ENCODE results near the gene WDR75. TPM values are rescaled to one million over a fixed set of nuclear protein-coding genes. Genes with fewer than 3 reads are reported as not detected.

WDR75 gene
- total and polyA plus RNA-seq, 2 donors (not counting 3 experiments of a cell fraction or from before 2014, with no cell fraction given): 17.4 to 44.8 TPM

- Histone ChIP-seq H3K4me2 (ENCODE audit: insufficient read depth, low read length) (no peak overlapping the region), H3K4me3 (replicated peaks in 1 of 3; ENCODE audit: insufficient read depth in 1 of 3, low read depth in 1 of 3, low read length in 3 of 3) (no peak overlapping the region), H3K79me2 (ENCODE audit: control insufficient read depth, insufficient read depth, low read length) (no peaks in the 10 kb centered on the region), H3K9ac (replicated peaks; ENCODE audit: extremely low read depth, insufficient read depth, low read length) (no peak overlapping the region), H2AFZ (ENCODE audit: low read depth, low read length) (no peak overlapping the region), H3K4me1 (ENCODE audit: control insufficient read depth, extremely low read depth, insufficient read depth, low read length) (peaks cover 4% of the 10 kb centered on the region), H3K9me3 (replicated peaks; ENCODE audit: control insufficient read depth, insufficient read depth, low read length) (no peaks in the 10 kb centered on the region), H4K20me1 (replicated peaks; ENCODE audit: control insufficient read depth, extremely low read depth, insufficient read depth, low read length) (no peaks in the 10 kb centered on the region), H3K27me3 (ENCODE audit: control insufficient read depth in 2 of 2, insufficient read depth in 2 of 2, low read length in 2 of 2) (no peaks in the 10 kb centered on the region), H3K9me1 (replicated peaks; ENCODE audit: control insufficient read depth, extremely low read depth, insufficient read depth, low read length) (no peaks in the 10 kb centered on the region), H3K27ac (ENCODE audit: insufficient read depth, low read depth, low read length) (no peak overlapping the region), H3K36me3 (ENCODE audit: control insufficient read depth in 2 of 2, extremely low read depth in 1 of 2, insufficient read depth in 2 of 2, low read length in 2 of 2) (no peaks in the 10 kb centered on the region)
- ChIA-PET POLR2A (no interaction called here), CTCF (interaction anchor here (1.5 to 2.1 kb wide), 2 partner anchors 9 to 10 kb away, joined by 3 to 9 read pairs; no protein-coding TSS in a partner anchor)
- BruUV-seq (replicated peaks): no TSS peak
- FAIRE-seq (no peak), DNase-seq (ENCODE audit: low read depth, low spot score) (no peak)
- intact Hi-C loops (cut with micrococcal nuclease) (no loop called here), dilution Hi-C loops (cut with MboI; ENCODE audit: extremely low pct_ligation_motif_present, low sequenced_read_pairs) (no loop called here)
- TF ChIP-seq MYC (IDR thresholded peaks at IDR 0.05; ENCODE audit: low read depth, low read length) (no peak), FOS (IDR thresholded peaks at IDR 0.05; ENCODE audit: borderline replicate concordance, insufficient read depth, low read length) (no peak)
These were observed 19.6 kb upstream of the WDR75 start for GRCh38 chr2:189421644-189422043.

GRCh38 chr2:189424961-189425360 is 16.3 kb upstream of the WDR75 start:
- no peak overlapping the region for H3K4me2 ChIP-seq (ENCODE audit: insufficient read depth, low read length)
- BruUV-seq (replicated peaks): no TSS peak
- no peaks in the 10 kb centered on the region for H3K27me3 ChIP-seq (ENCODE audit: control insufficient read depth in 2 of 2, insufficient read depth in 2 of 2, low read length in 2 of 2)
- H3K9ac ChIP-seq (replicated peaks; ENCODE audit: extremely low read depth, insufficient read depth, low read length): no peak overlapping the region
- DNase-seq (ENCODE audit: low read depth, low spot score) (no peak), FAIRE-seq (no peak)
- no peaks in the 10 kb centered on the region for H3K9me1 ChIP-seq (replicated peaks; ENCODE audit: control insufficient read depth, extremely low read depth, insufficient read depth, low read length)
- no peak overlapping the region for H2AFZ ChIP-seq (ENCODE audit: low read depth, low read length)
- ChIA-PET CTCF (no interaction called here), POLR2A (no interaction called here)
- intact Hi-C loops (cut with micrococcal nuclease) (no loop called here), dilution Hi-C loops (cut with MboI; ENCODE audit: extremely low pct_ligation_motif_present, low sequenced_read_pairs) (no loop called here)
- no peak overlapping the region for H3K4me3 ChIP-seq (replicated peaks in 1 of 3; ENCODE audit: insufficient read depth in 1 of 3, low read depth in 1 of 3, low read length in 3 of 3)
- H3K27ac ChIP-seq (ENCODE audit: insufficient read depth, low read depth, low read length): no peak overlapping the region
- no peak for TF ChIP-seq POLR2AphosphoS5 (IDR thresholded peaks at IDR 0.05; ENCODE audit: insufficient read depth, low read depth, low read length)
- no peak for TF ChIP-seq GATA2 (IDR thresholded peaks at IDR 0.05; ENCODE audit: insufficient read depth, insufficient read length, low read depth, low read length)
- TF ChIP-seq CTCF (IDR thresholded peaks at IDR 0.05; ENCODE audit: extremely low read depth in 1 of 2, insufficient read depth in 1 of 2, low read depth in 1 of 2, low read length in 2 of 2): no peak
- no peak for TF ChIP-seq JUN (IDR thresholded peaks at IDR 0.05; ENCODE audit: borderline replicate concordance, insufficient read depth, insufficient read length, low read depth)
- TF ChIP-seq MYC (IDR thresholded peaks at IDR 0.05; ENCODE audit: low read depth, low read length): no peak
- TF ChIP-seq EZH2 (IDR thresholded peaks at IDR 0.05; ENCODE audit: borderline replicate concordance, low read depth, low read length, severe bottlenecking): no peak
- TF ChIP-seq FOS (IDR thresholded peaks at IDR 0.05; ENCODE audit: borderline replicate concordance, insufficient read depth, low read length): no peak
- no peak for TF ChIP-seq POLR2A (IDR thresholded peaks at IDR 0.05; ENCODE audit: low read depth, low read length)
- no peak for TF ChIP-seq MAX (IDR thresholded peaks at IDR 0.05; ENCODE audit: insufficient read depth, insufficient read length)
- no peaks in the 10 kb centered on the region for H3K79me2 ChIP-seq (ENCODE audit: control insufficient read depth, insufficient read depth, low read length)
- no peaks in the 10 kb centered on the region for H3K9me3 ChIP-seq (replicated peaks; ENCODE audit: control insufficient read depth, insufficient read depth, low read length)
- peaks cover 4% of the 10 kb centered on the region for H3K4me1 ChIP-seq (ENCODE audit: control insufficient read depth, extremely low read depth, insufficient read depth, low read length)
- no peaks in the 10 kb centered on the region for H4K20me1 ChIP-seq (replicated peaks; ENCODE audit: control insufficient read depth, extremely low read depth, insufficient read depth, low read length)
- no peaks in the 10 kb centered on the region for H3K36me3 ChIP-seq (ENCODE audit: control insufficient read depth in 2 of 2, extremely low read depth in 1 of 2, insufficient read depth in 2 of 2, low read length in 2 of 2)

Measured in endothelial cell of umbilical vein (primary cell).